8988T (cell line): Measurements from ENCODE around the gene USP34.

Experiments used
- DNase-seq: peaks from one replicate; pipeline ENCODE4 v3.0.0; 2011

Gene USP34

DNA sequence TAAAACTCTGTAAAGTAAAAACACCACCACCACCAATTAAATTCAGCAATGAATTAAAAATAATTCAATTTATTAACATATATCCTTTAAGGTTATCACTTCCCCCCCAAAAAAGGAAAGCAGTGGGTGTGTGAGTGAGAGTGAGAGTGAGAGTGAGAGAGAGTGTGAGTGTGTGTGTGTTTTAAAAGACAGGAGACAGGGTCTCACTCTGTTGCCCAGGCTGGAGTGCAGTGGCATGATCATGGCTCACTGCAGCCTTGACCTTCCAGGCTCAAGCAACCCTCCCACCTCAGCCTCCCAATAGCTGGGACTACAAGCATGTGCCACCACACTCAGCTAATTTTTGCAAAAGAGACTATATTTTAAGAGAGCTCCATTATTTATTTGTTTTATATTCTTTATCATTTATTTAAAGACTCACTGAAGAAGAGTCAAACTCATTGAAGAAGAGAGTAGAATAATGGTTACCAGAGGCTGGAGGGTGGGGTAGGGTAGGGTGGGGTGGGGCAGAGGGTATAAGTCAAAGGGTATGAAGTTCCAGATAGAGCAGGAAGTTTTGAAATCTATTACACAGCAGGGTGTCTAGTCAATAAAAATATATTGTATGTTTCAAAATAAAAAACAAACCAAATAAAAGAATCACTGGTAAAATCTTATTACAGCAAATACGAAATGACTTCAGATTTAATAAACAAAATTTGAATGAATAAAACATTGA lies 187.3 kb downstream of the USP34 start:
- no peak for DNase-seq

- no peak for DNase-seq
Observed at GRCh38 chr2:61282104-61282590, 188.7 kb downstream of the USP34 start.

DNA sequence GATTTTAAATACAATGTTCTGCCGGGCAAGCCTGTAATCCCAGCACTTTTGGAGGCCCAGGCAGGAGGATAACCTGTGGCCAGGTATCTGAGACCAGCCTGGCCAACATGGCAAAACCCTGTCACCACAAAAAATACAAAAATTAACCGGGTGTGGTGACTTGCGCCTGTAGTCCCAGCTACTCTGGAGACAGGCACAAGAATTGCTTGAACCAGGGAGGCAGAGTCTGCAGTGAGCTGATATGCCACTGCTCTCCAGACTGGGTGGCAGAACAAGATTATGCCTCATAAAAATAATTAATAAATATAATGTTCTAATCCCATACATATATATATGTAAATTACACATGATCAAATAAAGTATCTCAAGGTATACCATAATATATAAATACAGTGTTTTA lies 189.6 kb downstream of the USP34 start:
- DNase-seq, result no peak

- DNase-seq, result no peak
Observed at GRCh38 chr2:61277756-61278155, 193.1 kb downstream of the USP34 start.

- DNase-seq, result no peak
Observed at GRCh38 chr2:61275575-61276184, 195.2 kb downstream of the USP34 start.

DNA sequence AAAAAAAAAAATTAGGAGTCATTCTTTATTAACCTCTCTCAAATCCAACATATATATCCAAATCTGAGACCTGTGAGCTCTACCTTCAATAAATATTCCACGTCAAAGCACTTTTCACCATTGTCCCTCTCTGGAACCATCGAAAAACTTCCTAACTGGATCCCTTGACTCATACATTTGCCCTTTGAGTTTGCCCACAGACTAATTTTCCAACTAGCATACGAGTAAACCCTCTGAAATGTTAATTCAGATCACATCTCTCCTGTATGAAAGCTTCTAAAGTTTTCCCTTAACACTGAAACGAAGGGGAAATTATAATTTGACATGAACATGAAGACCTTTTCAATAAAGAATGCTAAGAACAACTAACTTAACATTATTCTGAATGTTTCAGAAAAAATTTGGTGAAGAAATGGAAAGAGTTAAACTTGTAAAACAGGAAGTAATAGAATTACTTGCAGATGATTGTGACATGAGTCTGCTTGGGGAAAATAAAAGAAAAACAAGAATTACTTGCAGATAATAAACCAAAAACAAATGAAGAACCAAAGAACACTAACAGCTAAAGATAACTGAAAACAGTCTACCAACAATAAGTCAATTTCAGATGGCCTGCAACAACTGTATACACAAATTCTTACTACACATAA lies 198.3 kb downstream of the USP34 start:
- no peak for DNase-seq

DNA sequence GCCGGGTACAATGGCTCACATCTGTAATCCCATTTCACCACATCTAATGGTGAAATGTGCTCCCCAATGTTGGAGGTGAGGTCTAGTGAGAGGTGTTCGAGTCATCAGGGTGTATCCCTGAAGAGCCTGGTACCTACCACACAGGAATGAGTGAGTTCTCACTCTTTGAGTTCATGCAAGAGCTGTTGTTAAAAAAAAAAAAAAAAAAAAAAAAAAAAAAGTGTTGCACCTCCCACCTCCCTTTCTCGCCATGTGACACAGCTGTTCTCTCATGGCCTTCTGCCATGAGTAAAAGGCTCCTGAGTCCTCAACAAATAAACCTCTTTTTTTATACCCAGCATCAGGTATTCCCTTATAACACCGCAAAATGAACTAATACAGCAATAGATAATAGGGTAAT lies 202.6 kb downstream of the USP34 start:
- DNase-seq, result no peak

- no peak for DNase-seq
Observed at GRCh38 chr2:61266632-61267505, 204.0 kb downstream of the USP34 start.

DNA sequence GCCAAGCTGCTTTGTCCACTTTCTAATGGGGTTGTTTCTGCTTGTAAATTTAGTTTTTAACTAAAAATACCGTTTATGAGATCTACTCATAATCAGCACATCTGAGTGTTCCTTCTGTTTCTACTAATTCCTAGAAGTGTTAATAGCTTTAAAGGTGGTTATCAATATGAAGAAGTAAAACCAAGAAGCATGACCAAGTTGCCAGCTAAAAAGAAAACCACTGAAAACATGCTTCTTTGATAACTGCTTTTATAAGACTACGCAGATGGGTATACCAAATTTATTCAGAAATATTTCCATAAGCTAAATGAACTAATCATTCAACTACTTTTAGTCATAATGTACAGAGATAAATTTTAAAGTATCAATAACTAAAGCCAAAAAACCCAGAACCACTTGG lies 207.1 kb downstream of the USP34 start:
- DNase-seq, result no peak

GRCh38 chr2:61262699-61263098 lies 208.2 kb downstream of the USP34 start:
- DNase-seq, result no peak

DNA sequence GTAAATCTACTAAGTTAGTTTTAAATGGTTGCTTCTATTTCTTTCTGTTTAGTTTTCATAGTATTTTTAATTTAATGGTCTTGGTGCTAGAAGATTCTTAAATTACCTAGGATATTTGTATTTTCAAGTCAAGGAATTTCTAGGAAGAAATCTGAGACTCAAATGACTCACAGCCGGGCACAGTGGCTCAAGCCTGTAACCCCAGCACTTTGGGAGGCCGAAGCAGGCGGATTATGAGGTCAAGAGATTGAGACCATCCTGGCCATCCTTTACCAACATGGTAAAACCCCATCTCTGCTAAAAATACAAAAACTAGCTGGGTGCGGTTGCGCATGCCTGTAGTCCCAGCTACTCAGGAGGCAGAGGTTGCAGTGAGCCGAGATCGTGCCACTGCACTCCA lies 213.4 kb downstream of the USP34 start:
- no peak for DNase-seq

GRCh38 chr2:61255580-61256437 lies 215.1 kb downstream of the USP34 start:
- DNase-seq, result no peak

DNA sequence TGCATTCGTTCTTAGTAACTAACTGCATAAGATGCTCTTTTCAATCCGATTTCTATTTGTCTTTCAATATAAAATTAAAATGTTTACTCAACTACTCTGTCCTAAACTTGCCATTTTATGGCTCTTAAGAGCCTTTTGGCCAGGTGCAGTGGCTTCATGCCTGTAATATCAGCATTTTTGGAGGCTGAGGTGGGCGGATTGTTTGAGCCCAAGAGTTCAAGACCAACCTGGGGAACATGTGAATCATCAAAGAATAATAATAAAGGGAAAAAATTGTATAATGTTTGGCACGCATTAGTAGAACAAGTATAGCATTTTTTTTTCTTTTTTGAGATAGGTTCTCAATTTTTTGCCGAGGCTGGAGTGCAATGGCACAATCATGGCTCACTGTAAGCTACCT lies 216.4 kb downstream of the USP34 start:
- no peak for DNase-seq

DNA sequence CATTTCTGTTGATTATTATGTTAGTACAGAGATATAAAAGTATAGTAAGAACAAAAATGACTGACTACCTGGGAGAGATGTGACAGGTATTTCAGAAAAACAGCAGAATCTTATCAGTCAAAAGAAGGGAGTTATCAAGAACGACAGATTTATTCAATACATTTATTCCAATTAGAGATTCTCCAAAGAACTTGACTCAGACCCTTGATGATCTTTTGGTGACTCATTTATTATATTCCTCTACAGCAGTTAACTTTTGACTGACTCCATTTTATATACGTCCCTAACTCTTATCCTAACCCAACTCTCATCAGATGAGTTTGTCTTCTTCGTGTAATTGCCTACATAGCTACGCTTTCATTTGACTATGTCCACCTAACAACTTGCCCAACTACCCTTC lies 217.8 kb downstream of the USP34 start:
- DNase-seq, result no peak

DNA sequence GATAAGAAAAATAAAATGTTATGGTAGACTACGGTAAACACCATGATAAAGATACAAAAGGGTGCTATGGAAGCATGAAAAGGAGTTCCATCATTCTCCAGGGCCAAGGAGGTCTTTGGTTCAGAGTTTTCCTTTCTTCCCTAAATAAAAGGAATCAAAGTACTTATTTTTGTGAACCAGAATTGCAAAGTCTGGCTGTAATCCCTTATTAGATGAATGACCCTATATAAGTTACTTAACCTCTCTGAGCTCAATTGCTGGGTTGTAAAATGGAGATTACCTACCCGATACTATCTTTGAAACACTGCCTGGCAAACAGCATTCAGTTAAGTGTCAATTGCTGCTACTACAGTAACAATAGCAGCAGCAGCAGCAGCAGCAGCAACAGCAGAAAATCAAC lies 218.9 kb downstream of the USP34 start:
- DNase-seq, result no peak

DNA sequence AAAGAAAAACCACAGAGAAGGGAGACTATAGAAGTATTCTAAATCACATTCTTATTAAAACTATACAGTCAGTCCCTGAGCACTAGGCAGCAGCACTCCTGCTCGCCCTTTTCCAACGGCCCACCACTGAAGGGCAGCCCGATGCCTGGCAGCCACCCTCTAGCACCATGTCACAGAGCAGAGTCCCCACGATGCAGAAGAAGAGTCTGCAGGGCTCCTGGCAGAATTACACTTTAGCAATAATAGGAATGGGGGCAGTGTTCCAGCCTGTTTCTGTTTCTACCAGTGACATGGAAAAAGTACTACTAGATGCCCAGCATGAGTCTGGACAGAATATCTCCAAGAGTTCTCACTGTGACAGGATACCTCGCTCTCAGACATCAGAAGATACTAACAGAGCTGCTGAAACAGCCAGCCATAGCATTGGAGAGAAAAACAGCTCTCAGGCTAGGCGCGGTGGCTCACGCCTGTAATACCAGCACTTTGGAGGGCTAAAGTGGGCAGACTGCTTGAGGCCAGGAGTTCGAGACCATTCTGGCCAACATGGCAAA lies 221.3 kb downstream of the USP34 start:
- DNase-seq, result no peak

- DNase-seq, result no peak
Observed at GRCh38 chr2:61247204-61247812, 223.6 kb downstream of the USP34 start.

DNA sequence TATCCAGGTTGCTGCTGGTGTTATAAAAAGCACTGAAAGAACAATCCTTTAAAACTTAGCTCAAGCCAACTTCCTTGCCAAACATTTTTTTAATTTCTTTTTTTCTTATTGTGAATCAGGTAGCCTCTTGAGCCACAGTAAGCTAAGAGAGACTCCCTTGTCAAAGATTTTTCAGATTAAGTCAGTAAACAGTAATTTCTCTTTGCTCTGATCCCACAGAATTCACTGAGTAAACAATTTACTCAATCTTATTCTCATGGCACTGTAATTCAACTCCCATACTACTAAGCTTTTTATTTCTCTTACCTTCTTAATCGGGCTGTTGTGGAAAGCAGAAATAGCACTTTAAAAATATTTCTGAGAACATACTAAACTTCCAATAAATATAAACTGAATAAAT lies 226.2 kb downstream of the USP34 start:
- no peak for DNase-seq

GRCh38 chr2:61241266-61241665 lies 229.6 kb downstream of the USP34 start:
- no peak for DNase-seq

GRCh38 chr2:61238219-61239012 lies 232.5 kb downstream of the USP34 start:
- DNase-seq, result no peak

- DNase-seq, result no peak
Observed at GRCh38 chr2:61235716-61236115, 235.2 kb downstream of the USP34 start.
